ENCODE results near the gene ZNF516.

The ZNF516 gene

GRCh38 chr18:76314496-76314895 is 180.5 kb downstream of the ZNF516 start:
- no peak for DNase-seq
- Histone ChIP-seq H4K91ac (ENCODE audit: low read length) (no peak overlapping the region), H3K9me3 (ENCODE audit: control insufficient read depth, low read length) (no peaks in the 10 kb centered on the region), H2AFZ (ENCODE audit: low read depth, low read length) (no peak overlapping the region), H2BK12ac (ENCODE audit: low read length in 2 of 2) (no peak overlapping the region), H3K36me3 (ENCODE audit: control insufficient read depth in 1 of 2, insufficient read depth in 2 of 2, low read depth in 1 of 2, low read length in 2 of 2) (no peaks in the 10 kb centered on the region), H3K79me1 (replicated peaks; ENCODE audit: low read length, poor library complexity, severe bottlenecking) (no peaks in the 10 kb centered on the region), H3K4me1 (ENCODE audit: control insufficient read depth, insufficient read depth, low read depth, low read length) (no peaks in the 10 kb centered on the region), H3K27ac (ENCODE audit: low read length, poor library complexity, severe bottlenecking) (no peak overlapping the region), H4K8ac (ENCODE audit: low read length) (no peak overlapping the region), H2BK5ac (ENCODE audit: low read depth, low read length, poor library complexity, severe bottlenecking) (no peak overlapping the region), H3K9ac (ENCODE audit: low read length) (no peak overlapping the region), H3K23ac (ENCODE audit: low read length in 2 of 2) (no peak overlapping the region), H3K4ac (ENCODE audit: low read depth in 1 of 2, low read length in 2 of 2) (no peak overlapping the region), H2AK5ac (ENCODE audit: low read length, severe bottlenecking) (no peak overlapping the region), H3K4me2 (ENCODE audit: low read length, poor library complexity, severe bottlenecking) (no peak overlapping the region), H3K27me3 (ENCODE audit: control insufficient read depth in 1 of 2, insufficient read depth in 1 of 2, low read length in 2 of 2) (no peaks in the 10 kb centered on the region), H3K14ac (ENCODE audit: low read length in 2 of 2) (no peak overlapping the region), H3K18ac (ENCODE audit: low read depth in 1 of 2, low read length in 2 of 2) (no peak overlapping the region), H3K4me3 (ENCODE audit: insufficient read depth in 1 of 2, low read depth in 1 of 2, low read length in 2 of 2) (no peak overlapping the region), H2BK15ac (ENCODE audit: low read depth, poor library complexity, severe bottlenecking) (no peak overlapping the region), H2BK120ac (ENCODE audit: low read depth, low read length) (no peak overlapping the region)
- 72% methylated on average over 4 of the region's 6 CpGs for WGBS

GRCh38 chr18:76314015-76314414 is 181.0 kb downstream of the ZNF516 start:
- H2BK120ac ChIP-seq (ENCODE audit: low read depth, low read length): no peak overlapping the region
- no peak overlapping the region for H3K23ac ChIP-seq (ENCODE audit: low read length in 2 of 2)
- no peak overlapping the region for H2BK15ac ChIP-seq (ENCODE audit: low read depth, poor library complexity, severe bottlenecking)
- H3K4me1 ChIP-seq (ENCODE audit: control insufficient read depth, insufficient read depth, low read depth, low read length): no peaks in the 10 kb centered on the region
- no peak for DNase-seq
- no peak overlapping the region for H3K4me2 ChIP-seq (ENCODE audit: low read length, poor library complexity, severe bottlenecking)
- H2BK12ac ChIP-seq (ENCODE audit: low read length in 2 of 2): no peak overlapping the region
- no peaks in the 10 kb centered on the region for H3K9me3 ChIP-seq (ENCODE audit: control insufficient read depth, low read length)
- no peak overlapping the region for H3K4ac ChIP-seq (ENCODE audit: low read depth in 1 of 2, low read length in 2 of 2)
- H2BK5ac ChIP-seq (ENCODE audit: low read depth, low read length, poor library complexity, severe bottlenecking): no peak overlapping the region
- H4K91ac ChIP-seq (ENCODE audit: low read length): no peak overlapping the region
- no peak overlapping the region for H3K14ac ChIP-seq (ENCODE audit: low read length in 2 of 2)
- 19% methylated on average over 1 of the region's 3 CpGs for WGBS
- no peaks in the 10 kb centered on the region for H3K79me1 ChIP-seq (replicated peaks; ENCODE audit: low read length, poor library complexity, severe bottlenecking)
- no peak overlapping the region for H4K8ac ChIP-seq (ENCODE audit: low read length)
- no peak overlapping the region for H2AFZ ChIP-seq (ENCODE audit: low read depth, low read length)
- no peak overlapping the region for H3K9ac ChIP-seq (ENCODE audit: low read length)
- H3K18ac ChIP-seq (ENCODE audit: low read depth in 1 of 2, low read length in 2 of 2): no peak overlapping the region
- no peaks in the 10 kb centered on the region for H3K27me3 ChIP-seq (ENCODE audit: control insufficient read depth in 1 of 2, insufficient read depth in 1 of 2, low read length in 2 of 2)
- H3K27ac ChIP-seq (ENCODE audit: low read length, poor library complexity, severe bottlenecking): no peak overlapping the region
- H3K4me3 ChIP-seq (ENCODE audit: insufficient read depth in 1 of 2, low read depth in 1 of 2, low read length in 2 of 2): no peak overlapping the region
- no peak overlapping the region for H2AK5ac ChIP-seq (ENCODE audit: low read length, severe bottlenecking)
- no peaks in the 10 kb centered on the region for H3K36me3 ChIP-seq (ENCODE audit: control insufficient read depth in 1 of 2, insufficient read depth in 2 of 2, low read depth in 1 of 2, low read length in 2 of 2)
